Epithelial cell of esophagus (primary cell): ENCODE data around the gene CCDC116.

Experiments
- DNase-seq: peaks from one replicate; pipeline ENCODE4 v3.0.0; 2010; ENCODE audit warnings: low read depth
- H3K4me3 ChIP-seq: 2 replicates; pipeline ENCODE4 v1.5.1; 2011; ENCODE audit warnings: mild to moderate bottlenecking, low read length, control low read depth
- TF ChIP-seq, protein P1 (sequence below): IDR thresholded peaks from 2 replicates; pipeline ENCODE4 v1.5.1; 2011; ENCODE audit warnings: low read depth, mild to moderate bottlenecking, low read length, control low read depth, inconsistent platforms; ENCODE audit not compliant: insufficient read depth; ENCODE audit errors: missing control alignments

Gene CCDC116

DNA sequence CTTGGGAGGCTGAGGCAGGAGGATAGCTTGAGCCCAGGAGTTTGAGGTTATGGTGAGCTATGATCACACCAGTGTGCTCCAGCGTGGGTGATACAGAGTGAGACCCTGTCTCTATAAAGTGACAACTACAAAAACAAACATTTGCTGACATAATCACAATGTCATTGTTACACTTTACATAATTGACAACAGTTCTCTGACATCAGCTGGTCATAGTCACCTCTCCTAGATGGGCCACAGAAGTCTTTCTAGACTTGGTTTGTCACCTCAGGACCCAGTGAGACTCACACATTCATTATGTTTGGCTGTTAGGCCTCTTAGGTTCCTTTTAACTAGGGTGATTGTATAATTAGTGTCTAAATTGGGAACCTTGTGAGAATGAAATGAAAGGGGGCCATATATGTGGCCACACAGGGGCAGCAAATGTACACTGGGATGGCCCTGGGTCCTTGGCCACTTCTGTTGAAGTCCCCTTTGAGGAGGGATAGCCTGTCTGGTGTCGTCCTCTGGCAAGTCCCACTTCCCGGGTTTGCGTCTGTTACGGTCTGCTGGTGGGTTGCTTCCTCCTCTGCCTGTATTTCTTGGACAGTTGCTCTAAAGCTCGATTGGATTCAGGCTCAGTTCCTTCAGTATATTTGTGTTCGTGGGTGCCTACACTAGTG is 27.4 kb downstream of the CCDC116 start:
- no peak for DNase-seq
- no peak overlapping the region for H3K4me3 ChIP-seq
- TF ChIP-seq, protein P1, sequence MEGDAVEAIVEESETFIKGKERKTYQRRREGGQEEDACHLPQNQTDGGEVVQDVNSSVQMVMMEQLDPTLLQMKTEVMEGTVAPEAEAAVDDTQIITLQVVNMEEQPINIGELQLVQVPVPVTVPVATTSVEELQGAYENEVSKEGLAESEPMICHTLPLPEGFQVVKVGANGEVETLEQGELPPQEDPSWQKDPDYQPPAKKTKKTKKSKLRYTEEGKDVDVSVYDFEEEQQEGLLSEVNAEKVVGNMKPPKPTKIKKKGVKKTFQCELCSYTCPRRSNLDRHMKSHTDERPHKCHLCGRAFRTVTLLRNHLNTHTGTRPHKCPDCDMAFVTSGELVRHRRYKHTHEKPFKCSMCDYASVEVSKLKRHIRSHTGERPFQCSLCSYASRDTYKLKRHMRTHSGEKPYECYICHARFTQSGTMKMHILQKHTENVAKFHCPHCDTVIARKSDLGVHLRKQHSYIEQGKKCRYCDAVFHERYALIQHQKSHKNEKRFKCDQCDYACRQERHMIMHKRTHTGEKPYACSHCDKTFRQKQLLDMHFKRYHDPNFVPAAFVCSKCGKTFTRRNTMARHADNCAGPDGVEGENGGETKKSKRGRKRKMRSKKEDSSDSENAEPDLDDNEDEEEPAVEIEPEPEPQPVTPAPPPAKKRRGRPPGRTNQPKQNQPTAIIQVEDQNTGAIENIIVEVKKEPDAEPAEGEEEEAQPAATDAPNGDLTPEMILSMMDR = no peak

DNA sequence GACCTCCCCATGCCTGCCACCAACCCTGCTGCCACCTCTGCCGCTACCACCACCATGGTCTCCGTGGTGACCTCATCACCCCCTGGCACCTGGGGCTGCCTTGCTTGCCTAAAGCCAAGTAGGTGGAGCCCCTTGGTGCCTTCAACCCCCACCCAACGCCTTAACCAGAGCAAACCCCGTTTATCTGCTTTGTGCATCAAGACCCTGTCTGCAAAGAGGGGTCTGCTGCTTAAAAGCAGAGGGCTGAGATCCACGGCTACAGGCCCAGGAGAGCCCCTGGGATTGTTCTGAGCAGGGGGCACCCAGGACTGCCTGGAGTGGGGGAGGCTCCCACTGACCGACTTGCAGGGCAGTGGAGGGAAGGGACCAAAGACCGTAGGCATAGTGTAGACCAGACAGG is 28.3 kb downstream of the CCDC116 start:
- TF ChIP-seq, protein P1 = no peak
- H3K4me3 ChIP-seq = no peak overlapping the region

DNA sequence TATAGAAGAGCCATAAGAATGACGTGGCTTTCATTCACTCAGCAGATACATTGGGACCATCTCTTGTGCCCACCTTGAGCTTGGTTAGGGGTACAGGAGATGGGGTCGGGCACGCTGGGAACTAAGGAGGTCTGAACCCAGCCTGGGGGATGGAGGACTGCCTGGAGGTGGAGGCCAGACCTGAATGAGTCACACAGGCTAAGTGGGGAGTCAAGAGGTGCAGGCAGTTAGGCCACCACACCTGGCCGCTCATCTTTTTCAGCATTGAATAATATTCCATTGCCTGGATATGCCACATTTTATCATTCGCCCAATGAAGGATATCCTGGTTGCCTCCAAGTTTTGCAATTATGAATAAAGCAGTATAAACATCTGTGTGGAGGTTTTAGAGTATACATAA is 29.4 kb downstream of the CCDC116 start:
- DNase-seq = no peak
- no peak overlapping the region for H3K4me3 ChIP-seq
- TF ChIP-seq, protein P1 = no peak

More for the DNA sequence above, 28.3 kb downstream of the CCDC116 start:
- DNase-seq = no peak

DNA sequence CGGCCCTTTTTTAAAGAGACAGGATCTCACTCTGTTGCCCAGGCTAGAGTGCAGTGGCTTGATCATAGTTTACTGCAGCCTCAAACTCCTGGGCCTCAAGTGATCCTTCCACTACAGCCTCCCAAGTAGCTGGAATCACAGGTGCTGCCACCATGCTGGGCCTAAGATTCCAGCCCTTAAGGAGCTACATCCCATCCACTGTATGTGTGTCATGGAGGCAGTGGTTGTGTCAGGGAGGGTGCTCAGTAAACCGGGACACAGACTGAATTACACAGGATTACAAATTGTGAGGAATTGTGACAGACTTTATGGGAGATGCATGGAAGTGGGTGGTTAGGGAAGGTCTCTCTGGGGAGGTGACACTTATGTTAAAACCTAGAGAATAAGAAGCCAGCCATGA is 31.2 kb downstream of the CCDC116 start:
- TF ChIP-seq, protein P1 = no peak
- DNase-seq = no peak
- no peak overlapping the region for H3K4me3 ChIP-seq

DNA sequence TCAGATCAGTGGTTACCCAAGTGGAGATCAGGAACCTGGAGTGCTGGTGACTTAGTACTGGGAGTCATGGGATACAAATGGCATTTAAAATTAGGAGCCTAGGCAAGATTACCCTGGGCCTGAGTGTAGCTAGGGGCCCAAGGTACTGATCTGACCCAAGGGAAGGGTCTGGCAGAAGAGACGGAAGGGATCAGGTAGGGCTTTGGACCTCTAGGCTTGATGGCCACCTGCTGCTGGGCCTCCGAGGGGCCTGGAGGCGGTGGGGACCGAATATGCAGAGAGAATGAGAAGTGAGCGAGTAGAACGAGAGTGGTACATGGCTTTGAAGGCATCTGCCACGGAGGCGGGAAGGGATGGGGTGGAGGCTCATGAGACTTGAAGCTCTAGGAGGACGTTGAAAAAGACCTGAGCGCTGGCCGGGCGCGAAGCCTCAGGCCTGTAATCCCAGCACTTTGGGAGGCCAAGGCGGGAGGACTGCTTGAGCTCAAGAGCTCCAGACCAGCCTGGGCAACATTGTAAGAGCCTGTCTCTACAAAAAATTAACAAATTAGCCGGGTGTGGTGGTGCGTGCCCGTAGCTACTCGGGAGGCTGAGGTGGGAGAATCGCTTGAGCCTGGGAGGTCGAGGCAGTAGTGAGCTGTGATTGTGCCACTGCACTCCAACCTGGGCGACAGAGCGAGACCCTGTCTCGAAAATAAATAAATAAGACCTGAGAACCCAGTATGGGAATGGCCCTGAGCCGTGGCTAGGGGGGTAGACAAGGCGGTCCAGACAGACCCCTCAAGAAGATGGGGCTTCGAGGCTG is 32.7 kb downstream of the CCDC116 start:
- peak overlapping the region; percentile 89 for H3K4me3 ChIP-seq
- DNase-seq = no peak
- TF ChIP-seq, protein P1 = no peak

DNA sequence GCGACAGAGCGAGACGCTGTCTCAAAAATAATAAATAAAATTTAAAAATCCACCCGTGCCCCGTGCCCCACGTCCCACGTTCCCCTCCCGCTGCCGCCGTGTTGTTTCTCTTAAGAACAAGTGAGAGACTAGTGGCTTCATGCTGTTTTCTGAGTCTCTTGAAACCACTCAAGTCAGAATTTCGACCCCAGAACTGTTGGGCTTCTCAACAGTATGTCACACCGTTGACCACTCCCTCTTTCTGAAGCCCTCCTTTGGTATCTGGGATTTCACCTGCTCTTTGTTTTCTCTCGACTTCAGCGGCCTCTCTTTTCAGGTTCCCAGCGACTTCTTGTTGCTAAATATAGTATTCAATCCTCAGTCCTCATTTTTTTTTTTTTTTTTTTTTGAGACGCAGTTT is 34.2 kb downstream of the CCDC116 start:
- peak overlapping the region; percentile 89 for H3K4me3 ChIP-seq
- TF ChIP-seq, protein P1 = no peak
- no peak for DNase-seq
